Measurements from ENCODE around the gene GRK1.

Gene GRK1

DNA sequence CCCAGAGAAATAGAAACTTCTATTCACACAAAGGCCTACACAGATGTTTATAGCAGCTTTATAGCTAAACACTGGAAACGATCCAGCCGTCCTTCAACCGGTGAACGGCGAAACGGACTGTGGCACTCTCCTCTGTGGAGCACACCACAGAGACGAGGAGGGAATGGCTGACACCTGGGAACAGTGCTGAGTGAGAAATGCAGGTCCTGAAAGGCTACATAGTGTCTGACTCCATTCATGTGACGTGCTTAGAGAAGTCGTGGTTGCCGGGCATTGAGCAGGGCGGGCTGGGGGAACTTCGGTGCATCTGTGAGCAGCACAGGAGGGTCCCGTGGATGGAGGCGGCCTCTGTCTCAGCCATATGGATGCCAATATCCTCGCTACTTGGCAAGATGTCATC, 3.1 kb upstream of the GRK1 start:
- no peak for DNase-seq (ENCODE audit: low read depth)
- TF ChIP-seq, protein P1, sequence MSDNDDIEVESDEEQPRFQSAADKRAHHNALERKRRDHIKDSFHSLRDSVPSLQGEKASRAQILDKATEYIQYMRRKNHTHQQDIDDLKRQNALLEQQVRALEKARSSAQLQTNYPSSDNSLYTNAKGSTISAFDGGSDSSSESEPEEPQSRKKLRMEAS (IDR thresholded peaks at IDR 0.05; ENCODE audit: low read depth, low read length) = no peak
- TF ChIP-seq MYC (IDR thresholded peaks at IDR 0.05; ENCODE audit: low read depth, low read length) = no peak
- TF ChIP-seq POLR2A (IDR thresholded peaks at IDR 0.05; ENCODE audit: extremely low read depth, insufficient read length) = no peak
- TF ChIP-seq, protein P2, sequence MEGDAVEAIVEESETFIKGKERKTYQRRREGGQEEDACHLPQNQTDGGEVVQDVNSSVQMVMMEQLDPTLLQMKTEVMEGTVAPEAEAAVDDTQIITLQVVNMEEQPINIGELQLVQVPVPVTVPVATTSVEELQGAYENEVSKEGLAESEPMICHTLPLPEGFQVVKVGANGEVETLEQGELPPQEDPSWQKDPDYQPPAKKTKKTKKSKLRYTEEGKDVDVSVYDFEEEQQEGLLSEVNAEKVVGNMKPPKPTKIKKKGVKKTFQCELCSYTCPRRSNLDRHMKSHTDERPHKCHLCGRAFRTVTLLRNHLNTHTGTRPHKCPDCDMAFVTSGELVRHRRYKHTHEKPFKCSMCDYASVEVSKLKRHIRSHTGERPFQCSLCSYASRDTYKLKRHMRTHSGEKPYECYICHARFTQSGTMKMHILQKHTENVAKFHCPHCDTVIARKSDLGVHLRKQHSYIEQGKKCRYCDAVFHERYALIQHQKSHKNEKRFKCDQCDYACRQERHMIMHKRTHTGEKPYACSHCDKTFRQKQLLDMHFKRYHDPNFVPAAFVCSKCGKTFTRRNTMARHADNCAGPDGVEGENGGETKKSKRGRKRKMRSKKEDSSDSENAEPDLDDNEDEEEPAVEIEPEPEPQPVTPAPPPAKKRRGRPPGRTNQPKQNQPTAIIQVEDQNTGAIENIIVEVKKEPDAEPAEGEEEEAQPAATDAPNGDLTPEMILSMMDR (IDR thresholded peaks at IDR 0.05; ENCODE audit: low read depth, low read length) = no peak
- H3K4me3 ChIP-seq (ENCODE audit: low read depth, low read length) = no peak overlapping the region

GRCh38 chr13:113664751-113665596, 2.0 kb upstream of the GRK1 start:
- no peak for DNase-seq (ENCODE audit: low read depth)
- TF ChIP-seq MYC (IDR thresholded peaks at IDR 0.05; ENCODE audit: low read depth, low read length) = no peak
- TF ChIP-seq, protein P2 (IDR thresholded peaks at IDR 0.05; ENCODE audit: low read depth, low read length) = no peak
- TF ChIP-seq POLR2A (IDR thresholded peaks at IDR 0.05; ENCODE audit: extremely low read depth, insufficient read length) = no peak
- TF ChIP-seq, protein P1 (IDR thresholded peaks at IDR 0.05; ENCODE audit: low read depth, low read length) = no peak

DNA sequence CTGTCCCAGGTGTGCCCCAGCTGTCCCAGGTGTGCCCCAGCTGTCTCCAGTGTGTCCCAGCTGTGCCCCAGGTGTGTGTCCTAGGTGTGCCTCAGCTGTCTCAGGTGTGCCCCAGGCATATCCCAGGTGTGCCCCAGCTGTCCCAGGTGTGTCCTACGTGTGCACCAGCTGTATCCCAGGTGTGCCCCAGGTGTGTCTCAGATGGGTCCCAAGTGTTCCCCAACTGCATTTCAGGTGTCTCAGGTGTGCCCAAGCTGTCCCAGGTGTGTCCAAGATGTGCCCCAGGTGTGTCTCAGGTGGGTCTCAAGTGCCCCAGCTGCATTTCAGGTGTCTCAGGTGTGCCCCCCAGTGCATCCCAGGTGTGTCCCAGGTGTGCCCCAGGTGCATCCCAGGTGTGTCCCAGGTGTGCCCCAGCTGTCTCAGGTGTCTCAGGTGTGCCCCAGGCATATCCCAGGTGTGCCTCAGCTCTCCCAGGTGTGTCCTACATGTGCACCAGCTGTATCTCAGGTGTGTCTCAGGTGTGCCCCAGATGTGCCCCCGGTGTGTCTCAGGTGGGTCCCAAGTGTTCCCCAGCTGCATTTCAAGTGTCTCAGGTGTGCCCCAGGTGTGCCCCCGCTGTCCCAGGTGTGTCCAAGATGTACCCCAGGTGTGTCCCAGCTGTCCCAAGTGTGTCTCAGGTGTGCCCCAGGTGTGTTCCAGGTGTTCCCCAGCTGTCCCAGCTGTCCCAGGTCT, 1.3 kb upstream of the GRK1 start:
- H3K4me3 ChIP-seq (ENCODE audit: low read depth, low read length) = no peak overlapping the region
- no peak for DNase-seq (ENCODE audit: low read depth)
- no peak for TF ChIP-seq POLR2A (IDR thresholded peaks at IDR 0.05; ENCODE audit: extremely low read depth, insufficient read length)

More at GRCh38 chr13:113664751-113665596, 2.0 kb upstream of the GRK1 start:
- no peak overlapping the region for H3K4me3 ChIP-seq (ENCODE audit: low read depth, low read length)

GRCh38 chr13:113666329-113666670, 719 bp upstream of the GRK1 start:
- H3K4me3 ChIP-seq (ENCODE audit: low read depth, low read length) = no peak overlapping the region
- DNase-seq (ENCODE audit: low read depth) = no peak
- TF ChIP-seq, protein P1 (IDR thresholded peaks at IDR 0.05; ENCODE audit: low read depth, low read length) = no peak
- TF ChIP-seq, protein P2 (IDR thresholded peaks at IDR 0.05; ENCODE audit: low read depth, low read length) = no peak
- TF ChIP-seq MYC (IDR thresholded peaks at IDR 0.05; ENCODE audit: low read depth, low read length) = no peak
- TF ChIP-seq POLR2A (IDR thresholded peaks at IDR 0.05; ENCODE audit: extremely low read depth, insufficient read length) = no peak

GRCh38 chr13:113667771-113668490, 912 bp downstream of the GRK1 start:
- no peak for DNase-seq (ENCODE audit: low read depth)
- TF ChIP-seq, protein P2 (IDR thresholded peaks at IDR 0.05; ENCODE audit: low read depth, low read length) = no peak
- TF ChIP-seq, protein P1 (IDR thresholded peaks at IDR 0.05; ENCODE audit: low read depth, low read length) = no peak
- TF ChIP-seq POLR2A (IDR thresholded peaks at IDR 0.05; ENCODE audit: extremely low read depth, insufficient read length) (no peak), MYC (IDR thresholded peaks at IDR 0.05; ENCODE audit: low read depth, low read length) (no peak)
- no peak overlapping the region for H3K4me3 ChIP-seq (ENCODE audit: low read depth, low read length)

All from NB4 (cell line).